SU-DHL-6 (cell line): ENCODE measurements around the gene METTL17.

Source experiments
- H2AFZ ChIP-seq: fragments of 200-600 bp; sonication (generic); 2 replicates; pipeline ENCODE4 v1.6.1; 2014; ENCODE audit warnings: low read depth, mild to moderate bottlenecking, moderate library complexity, mixed read lengths, antibody characterized with exemption, low read length; ENCODE audit not compliant: severe bottlenecking
- H3F3A ChIP-seq: fragments of 200-600 bp; shearing (Covaris generic); 2 replicates; pipeline ENCODE4 v1.6.0; 2016; ENCODE audit warnings: antibody characterized with exemption, mild to moderate bottlenecking; ENCODE audit not compliant: insufficient read depth
- H3K27ac ChIP-seq: fragments of 200-600 bp; sonication (generic); 2 replicates; pipeline ENCODE4 v1.5.1; 2016; ENCODE audit warnings: low read depth, mild to moderate bottlenecking, low read length, moderate library complexity, mixed read lengths
- H3K27me3 ChIP-seq: fragments of 200-600 bp; sonication (generic), shearing (Covaris generic); 2 replicates; pipeline ENCODE4 v1.6.0; 2014; ENCODE audit warnings: mild to moderate bottlenecking, low read length
- H3K36me3 ChIP-seq: fragments of 200-600 bp; sonication (generic); 2 replicates; pipeline ENCODE4 v1.6.1; 2014; ENCODE audit warnings: mild to moderate bottlenecking, low read length, mixed read lengths
- H3K4me2 ChIP-seq: fragments of 300-600, 200-600 bp; shearing (Covaris generic), sonication (generic); 2 replicates; pipeline ENCODE4 v1.6.0; 2014; ENCODE audit warnings: low read length, low read depth, mild to moderate bottlenecking; ENCODE audit not compliant: poor library complexity, severe bottlenecking
- H3K4me3 ChIP-seq: fragments of 200-600 bp; sonication (generic); 2 replicates; pipeline ENCODE4 v1.5.1; 2014; ENCODE audit warnings: antibody characterized with exemption, low read length, mild to moderate bottlenecking, mixed read lengths; ENCODE audit not compliant: insufficient read depth, poor library complexity, severe bottlenecking
- H3K79me2 ChIP-seq: fragments of 200-600 bp; sonication (generic); 2 replicates; pipeline ENCODE4 v1.6.1; 2014; ENCODE audit warnings: mild to moderate bottlenecking, low read length, moderate library complexity; ENCODE audit not compliant: insufficient read depth
- H3K9ac ChIP-seq: fragments of 200-600 bp; sonication (generic); 2 replicates; pipeline ENCODE4 v1.7.0; 2014; ENCODE audit warnings: mild to moderate bottlenecking, low read length
- H3K9me2 ChIP-seq: fragments of 200-600 bp; sonication (generic); replicated peaks from 2 replicates; pipeline ENCODE4 v1.6.1; 2014; ENCODE audit warnings: low read length; ENCODE audit not compliant: insufficient read depth
- H3K9me3 ChIP-seq: fragments of 200-600 bp; sonication (generic); 2 replicates; pipeline ENCODE4 v1.6.1; 2014; ENCODE audit warnings: low read length, mixed read lengths; ENCODE audit not compliant: insufficient read depth
- H4K20me1 ChIP-seq: fragments of 200-600 bp; sonication (generic); 2 replicates; pipeline ENCODE4 v1.6.1; 2014; ENCODE audit warnings: low read depth, mild to moderate bottlenecking, antibody characterized with exemption, low read length, moderate library complexity, mixed read lengths
- EZH2phosphoT487 ChIP-seq: fragments of 200-600 bp; sonication (generic), shearing (Covaris generic); conservative IDR thresholded peaks from 2 replicates; pipeline ENCODE4 v1.6.1; 2018; ENCODE audit warnings: mild to moderate bottlenecking, antibody characterized with exemption, low read length, moderate library complexity, mixed read lengths
- TF ChIP-seq, protein P1 (sequence below): fragments of 200-600 bp; sonication (generic); IDR thresholded peaks from one replicate; pipeline ENCODE4 v1.5.1; 2017; ENCODE audit warnings: antibody characterized with exemption, mild to moderate bottlenecking, low read length, moderate library complexity; ENCODE audit not compliant: insufficient read depth, poor library complexity, severe bottlenecking

METTL17 gene

DNA sequence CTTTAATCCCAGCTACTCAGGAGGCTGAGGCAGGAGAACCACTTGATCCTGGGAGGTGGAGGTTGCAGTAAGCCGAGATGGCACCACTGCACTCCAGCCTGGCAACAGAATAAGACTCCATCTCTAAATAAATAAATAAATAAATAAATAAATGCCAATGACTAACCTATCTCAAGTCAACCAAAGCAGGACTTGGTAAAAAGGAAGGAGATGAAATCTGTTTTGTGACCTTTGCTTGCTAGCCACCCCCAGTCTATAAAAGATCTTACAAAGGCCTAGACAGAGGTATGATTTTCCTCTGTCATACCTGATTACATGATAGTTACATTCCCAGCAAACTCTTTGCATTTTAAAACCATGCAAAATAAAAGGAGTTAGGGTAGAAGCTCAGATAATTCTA is 13.5 kb upstream of the METTL17 start:
- Histone ChIP-seq H4K20me1 (no peaks in the 10 kb centered on the region), H3K9me3 (no peaks in the 10 kb centered on the region), H3K27me3 (no peaks in the 10 kb centered on the region), H3K36me3 (no peaks in the 10 kb centered on the region), H3K4me2 (no peak overlapping the region), H3K27ac (no peak overlapping the region), H3F3A (no peaks in the 10 kb centered on the region), H3K9ac (no peak overlapping the region), H2AFZ (no peak overlapping the region), H3K9me2 (no peaks in the 10 kb centered on the region), H3K4me3 (no peak overlapping the region), H3K79me2 (no peaks in the 10 kb centered on the region)
- TF ChIP-seq, protein P1, sequence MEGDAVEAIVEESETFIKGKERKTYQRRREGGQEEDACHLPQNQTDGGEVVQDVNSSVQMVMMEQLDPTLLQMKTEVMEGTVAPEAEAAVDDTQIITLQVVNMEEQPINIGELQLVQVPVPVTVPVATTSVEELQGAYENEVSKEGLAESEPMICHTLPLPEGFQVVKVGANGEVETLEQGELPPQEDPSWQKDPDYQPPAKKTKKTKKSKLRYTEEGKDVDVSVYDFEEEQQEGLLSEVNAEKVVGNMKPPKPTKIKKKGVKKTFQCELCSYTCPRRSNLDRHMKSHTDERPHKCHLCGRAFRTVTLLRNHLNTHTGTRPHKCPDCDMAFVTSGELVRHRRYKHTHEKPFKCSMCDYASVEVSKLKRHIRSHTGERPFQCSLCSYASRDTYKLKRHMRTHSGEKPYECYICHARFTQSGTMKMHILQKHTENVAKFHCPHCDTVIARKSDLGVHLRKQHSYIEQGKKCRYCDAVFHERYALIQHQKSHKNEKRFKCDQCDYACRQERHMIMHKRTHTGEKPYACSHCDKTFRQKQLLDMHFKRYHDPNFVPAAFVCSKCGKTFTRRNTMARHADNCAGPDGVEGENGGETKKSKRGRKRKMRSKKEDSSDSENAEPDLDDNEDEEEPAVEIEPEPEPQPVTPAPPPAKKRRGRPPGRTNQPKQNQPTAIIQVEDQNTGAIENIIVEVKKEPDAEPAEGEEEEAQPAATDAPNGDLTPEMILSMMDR: no peak
- no peak for TF ChIP-seq EZH2phosphoT487

DNA sequence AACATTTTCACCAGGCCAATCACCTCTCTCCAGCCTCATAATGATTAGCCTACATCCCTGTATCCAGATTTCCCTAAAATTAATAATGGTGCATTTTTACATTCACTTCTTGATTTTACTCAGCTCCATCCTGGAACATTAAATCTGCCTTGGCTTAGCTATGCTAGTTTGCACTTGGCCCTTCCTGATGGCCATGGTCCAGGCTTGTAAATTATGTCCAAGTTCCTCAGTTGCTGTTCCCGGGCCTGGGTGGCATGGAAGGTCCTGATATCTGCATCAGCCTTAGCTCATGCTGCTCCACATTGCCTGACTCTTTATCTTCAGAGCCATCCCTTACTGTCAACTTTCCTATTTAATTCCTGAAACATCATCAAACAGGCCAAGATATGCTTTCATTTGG is 11.1 kb upstream of the METTL17 start:
- no peaks in the 10 kb centered on the region for H3K36me3 ChIP-seq
- TF ChIP-seq, protein P1: no peak
- no peaks in the 10 kb centered on the region for H3K9me2 ChIP-seq
- no peak overlapping the region for H3K4me3 ChIP-seq
- no peaks in the 10 kb centered on the region for H3K79me2 ChIP-seq
- H3K27me3 ChIP-seq: no peaks in the 10 kb centered on the region
- no peak overlapping the region for H3K27ac ChIP-seq
- H4K20me1 ChIP-seq: no peaks in the 10 kb centered on the region
- no peak overlapping the region for H3K9ac ChIP-seq
- no peaks in the 10 kb centered on the region for H3K9me3 ChIP-seq
- H3F3A ChIP-seq: no peaks in the 10 kb centered on the region
- H3K4me2 ChIP-seq: no peak overlapping the region
- no peak overlapping the region for H2AFZ ChIP-seq

DNA sequence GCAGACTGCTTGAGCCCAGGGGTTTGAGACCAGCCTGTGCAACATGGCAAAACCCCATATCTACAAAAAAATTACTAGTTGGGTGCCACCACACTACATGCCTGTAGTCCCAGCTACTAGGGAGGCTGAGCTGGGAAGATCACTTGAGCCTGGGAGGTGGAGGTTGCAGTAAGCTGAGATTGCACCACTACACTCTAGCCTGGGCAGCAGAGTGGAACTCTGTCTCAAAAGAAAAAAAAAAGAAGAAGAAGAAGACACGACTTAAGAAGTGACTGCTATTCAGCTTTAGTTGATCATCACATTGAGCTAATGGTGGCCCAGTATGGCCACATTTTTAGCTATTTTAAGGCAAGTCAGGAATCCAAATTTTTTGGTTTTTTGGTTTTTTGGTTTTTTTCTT is 8.9 kb upstream of the METTL17 start:
- Histone ChIP-seq H3K9ac (no peak overlapping the region), H3K4me2 (no peak overlapping the region), H3K36me3 (no peaks in the 10 kb centered on the region), H3K27me3 (no peaks in the 10 kb centered on the region), H3K4me3 (no peak overlapping the region), H3K9me2 (no peaks in the 10 kb centered on the region), H3K27ac (no peak overlapping the region), H2AFZ (no peak overlapping the region), H3K79me2 (no peaks in the 10 kb centered on the region), H3F3A (no peaks in the 10 kb centered on the region), H4K20me1 (no peaks in the 10 kb centered on the region), H3K9me3 (no peaks in the 10 kb centered on the region)
- TF ChIP-seq, protein P1: no peak
- no peak for TF ChIP-seq EZH2phosphoT487
